ENCODE data around the gene DMD.

- TF ChIP-seq EZH2phosphoT487 (IDR thresholded peaks at IDR 0.05; ENCODE audit: insufficient read depth, low read depth) (no peak), EZH2 (IDR thresholded peaks at IDR 0.05; ENCODE audit: insufficient read depth, poor library complexity, severe bottlenecking) (no peak)
Observed at GRCh38 chrX:31181377-31182000, 2029.9 kb downstream of the DMD start.

Measured in GM23248 (cell line).